IPS-15b (cell line): ENCODE data around the gene GPR151.
"Not testable (repeated sequence)": the region's sequence is repeated elsewhere in the genome, so short reads cannot be mapped to it uniquely, and the experiment has no call there.

Experiments used
- H3K27me3 ChIP-seq: one replicate; pipeline ENCODE4 v1.6.1; 2013; ENCODE audit warnings: low read length; ENCODE audit not compliant: control insufficient read depth, insufficient read depth
- H3K36me3 ChIP-seq: one replicate; pipeline ENCODE4 v1.6.1; 2013; ENCODE audit warnings: low read length; ENCODE audit not compliant: control insufficient read depth, insufficient read depth
- H3K4me1 ChIP-seq: one replicate; pipeline ENCODE4 v1.6.1; 2013; ENCODE audit warnings: mild to moderate bottlenecking, low read length; ENCODE audit not compliant: control insufficient read depth, insufficient read depth
- H3K4me3 ChIP-seq: one replicate; pipeline ENCODE4 v1.5.1; 2013; ENCODE audit warnings: low read depth, low read length
- H3K9ac ChIP-seq: one replicate; pipeline ENCODE4 v1.6.1; 2013; ENCODE audit warnings: low read depth, mild to moderate bottlenecking, low read length
- H3K9me3 ChIP-seq: one replicate; pipeline ENCODE4 v1.6.1; 2013; ENCODE audit warnings: mild to moderate bottlenecking, low read length; ENCODE audit not compliant: control insufficient read depth, insufficient read depth

GPR151 gene

GRCh38 chr5:146516151-146516475, at the start of gene GPR151:
GPR151 (minus strand) TSS chr5:146516190; CDS start chr5:146516113, 77 bp downstream.
- Histone ChIP-seq H3K27me3 (no peaks in the 10 kb centered on the region), H3K9ac (no peak within 1 kb of the TSS), H3K4me3 (no peak within 1 kb of the TSS), H3K36me3 (no peaks in the 10 kb centered on the region), H3K4me1 (peaks cover 7% of the 10 kb centered on the region), H3K9me3 (no peaks in the 10 kb centered on the region)

DNA sequence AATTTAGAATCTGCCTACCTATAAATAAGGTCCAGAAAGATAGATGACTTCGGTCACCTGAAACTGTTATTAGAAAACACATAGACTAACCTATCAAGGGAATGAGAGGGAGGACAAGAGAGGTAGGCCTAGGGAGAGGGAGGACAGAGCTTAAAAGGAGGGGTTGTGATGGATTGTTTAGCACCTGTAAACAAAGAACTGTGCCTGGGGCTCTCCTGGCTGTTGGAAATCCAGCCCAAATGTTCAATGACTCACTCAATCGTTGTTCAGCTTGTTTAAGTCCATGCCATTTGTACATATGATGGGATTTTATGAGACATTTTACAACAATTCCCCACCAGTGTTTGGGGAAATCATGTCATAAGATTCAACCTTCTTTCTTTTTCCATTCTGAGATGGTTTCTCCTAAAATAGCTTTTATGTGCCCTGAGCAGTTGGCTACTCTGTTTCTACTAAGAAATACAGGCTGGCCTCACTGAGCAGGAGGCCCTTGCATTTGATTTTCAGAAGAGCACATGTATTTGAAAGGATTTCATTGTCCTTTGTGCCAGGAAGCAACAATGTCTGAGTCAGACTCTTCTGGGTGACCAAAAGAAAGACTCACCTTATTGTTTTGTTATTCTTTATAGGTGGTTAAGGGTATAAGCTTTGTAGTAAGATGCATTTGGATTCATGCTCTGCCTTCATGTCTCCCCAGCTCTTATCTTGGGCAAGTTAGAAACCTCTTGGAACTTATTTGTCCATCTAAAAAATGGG, 48.2 kb upstream of the GPR151 start:
- Histone ChIP-seq H3K27me3 (no peaks in the 10 kb centered on the region), H3K4me1 (peaks cover 13% of the 10 kb centered on the region)

DNA sequence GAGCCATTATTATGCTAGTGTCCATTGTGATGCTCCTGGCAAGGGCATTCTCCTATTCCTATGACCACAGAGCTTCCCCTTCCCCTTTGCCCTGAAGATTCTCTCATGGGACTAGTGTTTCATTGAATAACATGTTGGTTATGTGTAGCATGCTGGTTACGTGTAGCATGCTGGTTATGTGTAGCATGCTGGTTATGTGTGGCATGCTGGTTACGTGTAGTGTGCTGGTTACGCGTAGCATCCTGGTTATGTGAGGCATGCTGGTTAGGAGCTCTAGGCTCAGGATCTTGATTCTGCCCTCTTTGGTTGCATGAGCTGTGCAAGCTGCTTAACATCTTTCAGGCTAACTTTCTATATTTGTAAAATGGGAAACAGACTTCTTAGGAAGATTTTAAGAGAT, 46.5 kb upstream of the GPR151 start:
- no peak overlapping the region for H3K4me3 ChIP-seq

More for the DNA sequence above, 48.2 kb upstream of the GPR151 start:
- H3K4me3 ChIP-seq = no peak overlapping the region
- H3K36me3 ChIP-seq = no peaks in the 10 kb centered on the region
- H3K9me3 ChIP-seq = no peaks in the 10 kb centered on the region
- peak overlapping the region; percentile 3 for H3K9ac ChIP-seq

GRCh38 chr5:146561711-146562110, 45.7 kb upstream of the GPR151 start:
- Histone ChIP-seq H3K9me3 (no peaks in the 10 kb centered on the region), H3K27me3 (no peaks in the 10 kb centered on the region), H3K9ac (no peak overlapping the region), H3K4me3 (no peak overlapping the region), H3K36me3 (no peaks in the 10 kb centered on the region), H3K4me1 (peaks cover 13% of the 10 kb centered on the region)

More for the DNA sequence above, 46.5 kb upstream of the GPR151 start:
- H3K9ac ChIP-seq = no peak overlapping the region
- no peaks in the 10 kb centered on the region for H3K27me3 ChIP-seq
- no peaks in the 10 kb centered on the region for H3K36me3 ChIP-seq
- peaks cover 13% of the 10 kb centered on the region for H3K4me1 ChIP-seq
- H3K9me3 ChIP-seq = no peaks in the 10 kb centered on the region

DNA sequence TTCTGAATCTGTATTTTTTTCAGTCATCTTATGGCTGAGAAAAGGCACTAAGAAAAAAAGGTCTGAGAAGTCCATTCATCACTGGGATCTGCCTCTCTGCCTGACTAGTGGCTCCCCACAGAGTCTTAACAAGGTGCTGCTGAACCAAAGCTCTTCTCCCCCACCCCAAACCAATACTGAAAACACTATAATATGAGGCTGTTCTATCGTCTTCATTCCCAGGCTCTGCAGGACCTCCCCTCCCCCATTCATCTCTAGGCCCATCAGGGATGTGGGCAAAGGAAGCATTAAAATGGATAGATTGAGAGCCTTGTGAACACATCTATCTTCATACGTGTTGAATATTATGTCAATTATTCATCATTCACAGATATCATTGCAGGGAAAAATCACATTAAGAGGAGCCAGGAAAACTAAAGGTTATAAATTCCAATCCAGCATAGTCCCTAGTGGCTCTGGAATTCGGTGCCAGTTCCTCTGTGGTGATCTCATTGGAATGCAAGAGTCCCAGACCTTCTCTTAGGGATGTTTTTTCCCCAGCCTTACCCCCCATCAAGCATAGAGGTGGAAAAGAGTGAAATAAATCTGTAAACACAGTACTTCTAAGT, 44.3 kb upstream of the GPR151 start:
- H3K36me3 ChIP-seq = no peaks in the 10 kb centered on the region
- peaks cover 13% of the 10 kb centered on the region for H3K4me1 ChIP-seq
- no peak overlapping the region for H3K4me3 ChIP-seq
- no peaks in the 10 kb centered on the region for H3K9me3 ChIP-seq
- no peaks in the 10 kb centered on the region for H3K27me3 ChIP-seq
- no peak overlapping the region for H3K9ac ChIP-seq

- H3K4me1 ChIP-seq, H3K9ac ChIP-seq, H3K27me3 ChIP-seq, H3K9me3 ChIP-seq, H3K4me3 ChIP-seq, H3K36me3 ChIP-seq: not testable (repeated sequence)
These were observed 40.9 kb upstream of the GPR151 start for GRCh38 chr5:146556884-146557283.

DNA sequence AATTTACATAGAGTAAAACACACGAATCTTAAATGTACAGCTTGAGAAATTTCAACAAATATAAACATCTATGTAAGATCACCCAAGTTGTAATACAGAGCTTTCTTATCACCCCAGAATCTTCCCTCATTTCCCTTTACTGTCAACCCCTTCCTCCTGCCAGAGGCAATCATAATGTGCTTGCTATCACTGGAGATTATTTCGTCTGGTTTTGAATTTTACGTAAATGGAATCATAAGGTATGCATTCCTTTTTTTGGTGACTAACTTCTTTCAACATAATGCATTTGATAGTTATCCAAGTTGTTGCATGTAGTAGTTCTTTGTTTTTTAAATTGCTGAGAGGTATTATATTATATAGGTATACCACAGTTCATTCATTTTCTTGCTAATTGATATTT, 37.5 kb upstream of the GPR151 start:
- Histone ChIP-seq H3K36me3 (no peaks in the 10 kb centered on the region), H3K4me3 (no peak overlapping the region), H3K27me3 (no peaks in the 10 kb centered on the region), H3K9ac (no peak overlapping the region), H3K9me3 (no peaks in the 10 kb centered on the region), H3K4me1 (no peaks in the 10 kb centered on the region)

DNA sequence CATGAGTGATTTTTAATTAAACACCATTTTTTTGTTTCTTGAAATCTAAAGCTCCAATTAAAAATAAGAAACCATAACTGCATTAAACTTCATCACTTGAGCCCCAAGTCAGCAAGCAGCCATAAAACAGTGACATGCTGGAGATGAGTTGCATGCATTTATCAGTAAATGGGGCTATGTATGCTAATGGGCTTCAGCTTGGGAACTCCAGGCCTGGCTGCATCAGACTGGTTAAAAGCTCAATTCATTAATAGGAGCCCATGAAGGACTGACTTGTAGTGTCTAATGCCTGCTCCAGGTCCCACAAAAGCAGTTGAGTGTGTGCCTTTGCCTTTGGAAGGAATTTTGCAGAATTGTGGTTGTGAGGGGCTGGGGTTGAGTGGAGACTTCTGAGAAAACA, 33.6 kb upstream of the GPR151 start:
- no peaks in the 10 kb centered on the region for H3K4me1 ChIP-seq
- H3K27me3 ChIP-seq = no peaks in the 10 kb centered on the region
- no peaks in the 10 kb centered on the region for H3K9me3 ChIP-seq
- no peak overlapping the region for H3K4me3 ChIP-seq
- no peaks in the 10 kb centered on the region for H3K36me3 ChIP-seq
- no peak overlapping the region for H3K9ac ChIP-seq

- H3K27me3 ChIP-seq = no peaks in the 10 kb centered on the region
- H3K36me3 ChIP-seq = no peaks in the 10 kb centered on the region
- H3K4me1 ChIP-seq = no peaks in the 10 kb centered on the region
- no peak overlapping the region for H3K4me3 ChIP-seq
- H3K9me3 ChIP-seq = no peaks in the 10 kb centered on the region
- H3K9ac ChIP-seq = no peak overlapping the region
These were observed 32.9 kb upstream of the GPR151 start for GRCh38 chr5:146548781-146549449.

GRCh38 chr5:146544232-146544631, 28.2 kb upstream of the GPR151 start:
- H3K9me3 ChIP-seq = no peaks in the 10 kb centered on the region
- H3K4me3 ChIP-seq = no peak overlapping the region
- no peaks in the 10 kb centered on the region for H3K4me1 ChIP-seq
- H3K27me3 ChIP-seq = no peaks in the 10 kb centered on the region
- H3K36me3 ChIP-seq = no peaks in the 10 kb centered on the region
- H3K9ac ChIP-seq = no peak overlapping the region

DNA sequence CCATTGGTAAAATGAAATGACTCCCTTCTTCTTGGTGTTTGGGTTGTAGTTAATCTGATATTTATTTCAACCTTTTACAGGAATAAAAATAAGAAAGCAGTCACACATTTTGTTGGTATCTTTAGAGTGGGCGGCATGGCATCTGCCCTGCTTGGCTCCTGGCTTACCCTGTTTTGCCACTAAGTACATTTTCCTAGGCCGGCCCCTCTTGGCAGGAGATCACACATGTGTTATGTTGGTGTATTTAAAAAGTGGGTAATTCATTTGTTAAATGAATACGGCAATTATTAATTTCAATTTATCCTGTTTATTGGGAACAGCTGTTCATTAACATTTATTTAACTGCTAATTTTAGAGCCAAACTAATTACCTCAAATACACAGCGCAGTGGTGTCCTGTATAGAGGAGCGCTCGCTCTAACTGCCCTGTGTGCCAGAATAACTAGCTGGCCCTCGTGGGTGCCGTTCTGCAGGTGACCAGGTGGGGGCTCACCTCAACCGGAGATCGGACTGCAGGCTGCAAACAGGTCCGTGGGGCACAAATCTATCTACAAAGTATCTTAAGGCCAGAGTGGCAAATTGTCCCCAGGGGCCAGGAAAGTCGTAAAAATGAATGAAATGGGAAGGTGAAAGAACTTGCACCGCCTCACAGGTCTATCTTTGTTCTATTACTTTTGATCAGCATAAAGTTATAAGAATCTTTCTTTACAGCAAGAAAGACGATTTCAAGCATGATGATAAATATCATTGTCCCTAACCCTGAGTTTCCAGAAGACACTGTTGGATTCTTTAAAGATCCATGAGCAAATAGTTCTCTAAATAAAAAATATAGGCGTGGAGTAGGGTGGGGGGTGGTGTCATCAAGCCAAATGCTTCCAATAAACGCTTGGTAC, 26.2 kb upstream of the GPR151 start:
- Histone ChIP-seq H3K27me3 (no peaks in the 10 kb centered on the region), H3K36me3 (no peaks in the 10 kb centered on the region), H3K9me3 (no peaks in the 10 kb centered on the region), H3K4me3 (no peak overlapping the region), H3K4me1 (no peaks in the 10 kb centered on the region), H3K9ac (no peak overlapping the region)
